Neural cell (in vitro differentiated cells): ENCODE data around the gene QPCTL.
"Not testable (repeated sequence)": the region's sequence is repeated elsewhere in the genome, so short reads cannot be mapped to it uniquely, and the experiment has no call there.

Experiments used
- CTCF ChIP-seq: fragments of 450-650 bp; IDR thresholded peaks from 2 replicates; pipeline ENCODE4 v1.5.1; 2014; ENCODE audit warnings: antibody characterized with exemption, mild to moderate bottlenecking, moderate library complexity; ENCODE audit not compliant: poor library complexity, severe bottlenecking
- EP300 ChIP-seq: fragments of 450-650 bp; conservative IDR thresholded peaks from 2 replicates; pipeline ENCODE4 v1.6.1; 2014; ENCODE audit warnings: antibody characterized with exemption, mild to moderate bottlenecking, moderate library complexity; ENCODE audit not compliant: poor library complexity, severe bottlenecking
- EZH2 ChIP-seq: fragments of 200-600, 300-800 bp; shearing (Covaris generic), sonication (generic); IDR thresholded peaks from 2 replicates; pipeline ENCODE4 v1.6.1; 2014; ENCODE audit warnings: antibody characterized with exemption, low read length, borderline replicate concordance, mild to moderate bottlenecking; ENCODE audit not compliant: insufficient read depth, poor library complexity, severe bottlenecking
- POLR2AphosphoS5 ChIP-seq: IDR thresholded peaks from 2 replicates; pipeline ENCODE4 v1.6.1; 2012
- REST ChIP-seq: IDR thresholded peaks from 2 replicates; pipeline ENCODE4 v1.6.1; 2012; ENCODE audit warnings: borderline replicate concordance
- TAF1 ChIP-seq: IDR thresholded peaks from 2 replicates; pipeline ENCODE4 v1.6.1; 2012; ENCODE audit warnings: low read depth

DNA sequence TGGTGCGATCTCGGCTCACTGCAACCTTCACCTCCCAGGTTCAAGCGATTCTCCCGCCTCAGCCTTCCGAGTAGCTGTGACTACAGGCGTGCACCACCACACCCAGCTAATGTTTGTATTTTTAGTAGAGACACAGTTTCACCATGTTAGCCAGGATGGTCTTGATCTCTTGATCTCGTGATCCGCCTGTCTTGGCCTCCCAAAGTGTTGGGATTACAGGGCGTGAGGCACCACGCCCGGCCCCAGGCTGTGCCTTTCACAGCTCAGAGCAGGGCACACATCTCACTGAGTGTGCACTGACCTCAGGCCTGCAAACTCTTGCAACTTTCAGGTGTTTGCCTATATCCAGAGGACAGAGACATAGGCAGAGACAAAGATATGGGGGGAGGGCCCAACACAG lies 7.4 kb upstream of the QPCTL start:
- not testable (repeated sequence) for TF ChIP-seq EZH2, CTCF, POLR2AphosphoS5, REST, TAF1, EP300
